Gastroesophageal sphincter (tissue), 4 donors: Measurements from ENCODE around the gene PLEKHN1. TPM values are rescaled to one million over a fixed set of nuclear protein-coding genes. Genes with fewer than 3 reads are reported as not detected.

Experiments
- ATAC-seq: fragments of 150-250 bp; one replicate; pipeline ENCODE4 v1.9.1; 2016; ENCODE audit warnings: mild to moderate bottlenecking, moderate library complexity
- H3K27ac ChIP-seq, 4 donors: fragments of 200-600 bp; sonication (generic) in 3 of 4; 1 replicate in 3 of 4; 2 replicates in 1 of 4; pipeline ENCODE4 v1.5.1; 2016 to 2019
- H3K27me3 ChIP-seq: fragments of 200-600 bp; sonication (generic); one replicate; pipeline ENCODE4 v1.5.1; 2019
- H3K36me3 ChIP-seq, 2 donors: fragments of 200-600 bp; sonication (generic); one replicate each; pipeline ENCODE4 v1.5.1; 2019; ENCODE audit warnings: control low read depth in 1 of 2
- H3K4me1 ChIP-seq, 3 donors: fragments of 200-600 bp; sonication (generic); 1 replicate in 2 of 3; 2 replicates in 1 of 3; pipeline ENCODE4 v1.5.1; 2016 to 2019; ENCODE audit warnings: control low read depth in 2 of 3
- H3K4me3 ChIP-seq, 2 donors: fragments of 200-600 bp; sonication (generic); one replicate each; pipeline ENCODE4 v1.5.1; 2019; ENCODE audit warnings: mild to moderate bottlenecking in 1 of 2, moderate library complexity in 1 of 2
- H3K9me3 ChIP-seq, 3 donors: fragments of 200-600 bp; sonication (generic); one replicate each; pipeline ENCODE4 v1.5.1; 2017 to 2019; ENCODE audit warnings: control low read depth in 2 of 3
- EP300 ChIP-seq: sonication (generic); formaldehyde crosslinking; IDR thresholded peaks from one replicate; pipeline ENCODE4 v1.6.1; 2017; ENCODE audit warnings: antibody characterized with exemption, mild to moderate bottlenecking
- POLR2A ChIP-seq, 2 donors: fragments of 450-650 bp; IDR thresholded peaks; one replicate each; pipeline ENCODE4 v1.6.1; 2017; ENCODE audit warnings: antibody characterized with exemption in 2 of 2, mild to moderate bottlenecking in 2 of 2, moderate library complexity in 1 of 2
- POLR2AphosphoS5 ChIP-seq: sonication (generic); formaldehyde crosslinking; IDR thresholded peaks from one replicate; pipeline ENCODE4 v1.6.1; 2017; ENCODE audit warnings: antibody characterized with exemption
- WGBS, 2 donors: methylation state at CpG; one replicate each; pipeline ENCODE4 v1.1.5; 2018; ENCODE audit warnings: low coverage in 1 of 2; 5-methylcytosine and 5-hydroxymethylcytosine counted together
- total RNA-seq, 4 donors: library from RNA; depleted of rRNA; stranded (reverse); fragments of >200 nt; gene quantifications; one replicate each; pipeline ENCODE4 v1.1.0, GENCODE V29; 2016
- TF ChIP-seq, protein P1 (sequence below), 4 experiments: fragments of 200-600 bp in 2 of 4; fragments of 450-650 bp in 2 of 4; sonication (generic) in 1 of 4; IDR thresholded peaks; one replicate each; pipeline ENCODE4 v1.5.1; 2017 to 2019; ENCODE audit warnings: antibody characterized with exemption in 4 of 4, mild to moderate bottlenecking in 2 of 4, moderate library complexity in 2 of 4

PLEKHN1 gene
- total RNA-seq, 4 donors from 2014 or later: 0.62 to 2.3 TPM; not detected in 2

- 0 to 7% methylated on average over 2 to 3 of the region's 65 CpGs for WGBS, 2 donors
- ATAC-seq: peak; percentile 45
- Histone ChIP-seq H3K36me3 (no peaks in the 10 kb centered on the region), H3K27ac (peak overlapping the region in 2 of 4 donors; percentile 27 to 65), H3K4me3 (peak overlapping the region in 1 of 2 donors; percentile 64), H3K27me3 (peaks cover 96% of the 10 kb centered on the region), H3K9me3 (no peaks in the 10 kb centered on the region), H3K4me1 (peaks cover 0 to 63% (median 29%) of the 10 kb centered on the region in 3 donors)
- no peak for TF ChIP-seq POLR2A (IDR thresholded peaks at IDR 0.05)
- TF ChIP-seq EP300: no peak
- TF ChIP-seq, protein P1, sequence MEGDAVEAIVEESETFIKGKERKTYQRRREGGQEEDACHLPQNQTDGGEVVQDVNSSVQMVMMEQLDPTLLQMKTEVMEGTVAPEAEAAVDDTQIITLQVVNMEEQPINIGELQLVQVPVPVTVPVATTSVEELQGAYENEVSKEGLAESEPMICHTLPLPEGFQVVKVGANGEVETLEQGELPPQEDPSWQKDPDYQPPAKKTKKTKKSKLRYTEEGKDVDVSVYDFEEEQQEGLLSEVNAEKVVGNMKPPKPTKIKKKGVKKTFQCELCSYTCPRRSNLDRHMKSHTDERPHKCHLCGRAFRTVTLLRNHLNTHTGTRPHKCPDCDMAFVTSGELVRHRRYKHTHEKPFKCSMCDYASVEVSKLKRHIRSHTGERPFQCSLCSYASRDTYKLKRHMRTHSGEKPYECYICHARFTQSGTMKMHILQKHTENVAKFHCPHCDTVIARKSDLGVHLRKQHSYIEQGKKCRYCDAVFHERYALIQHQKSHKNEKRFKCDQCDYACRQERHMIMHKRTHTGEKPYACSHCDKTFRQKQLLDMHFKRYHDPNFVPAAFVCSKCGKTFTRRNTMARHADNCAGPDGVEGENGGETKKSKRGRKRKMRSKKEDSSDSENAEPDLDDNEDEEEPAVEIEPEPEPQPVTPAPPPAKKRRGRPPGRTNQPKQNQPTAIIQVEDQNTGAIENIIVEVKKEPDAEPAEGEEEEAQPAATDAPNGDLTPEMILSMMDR (IDR thresholded peaks at IDR 0.05): no peak
- no peak for TF ChIP-seq POLR2AphosphoS5
Observed at GRCh38 chr1:925561-926421, 40.5 kb upstream of the PLEKHN1 start.

- TF ChIP-seq, protein P1 (IDR thresholded peaks at IDR 0.05): no peak
- TF ChIP-seq EP300: no peak
- TF ChIP-seq POLR2A (IDR thresholded peaks at IDR 0.05): no peak
- ATAC-seq: no peak
- 20% methylated on average over 1 of the region's 9 CpGs; no CpG with 5 or more reads in 1 of the 2 donors for WGBS, 2 donors
Observed at GRCh38 chr1:927234-927633, 39.0 kb upstream of the PLEKHN1 start.

GRCh38 chr1:927748-928147 lies 38.5 kb upstream of the PLEKHN1 start:
- no peak for ATAC-seq
- Histone ChIP-seq H3K4me3 (no peak overlapping the region), H3K27ac (no peak overlapping the region), H3K4me1 (peaks cover 0 to 45% (median 21%) of the 10 kb centered on the region in 3 donors), H3K9me3 (no peaks in the 10 kb centered on the region), H3K27me3 (peaks cover 97% of the 10 kb centered on the region), H3K36me3 (no peaks in the 10 kb centered on the region)
- no CpG with 5 or more reads among the region's 10 CpGs for WGBS, 2 donors
- TF ChIP-seq, protein P1 (IDR thresholded peaks at IDR 0.05): no peak
- no peak for TF ChIP-seq POLR2A (IDR thresholded peaks at IDR 0.05)
- TF ChIP-seq POLR2AphosphoS5: no peak
- no peak for TF ChIP-seq EP300

More at GRCh38 chr1:927234-927633, 39.0 kb upstream of the PLEKHN1 start:
- peaks cover 97% of the 10 kb centered on the region for H3K27me3 ChIP-seq
- no peaks in the 10 kb centered on the region for H3K9me3 ChIP-seq
- H3K4me3 ChIP-seq: no peak overlapping the region
- peaks cover 0 to 50% (median 21%) of the 10 kb centered on the region in 3 donors for H3K4me1 ChIP-seq
- H3K27ac ChIP-seq: no peak overlapping the region
- no peaks in the 10 kb centered on the region for H3K36me3 ChIP-seq

GRCh38 chr1:928825-929661 lies 37.2 kb upstream of the PLEKHN1 start:
- peaks cover 0 to 32% (median 13%) of the 10 kb centered on the region in 3 donors for H3K4me1 ChIP-seq
- H3K27me3 ChIP-seq: peaks cover 95% of the 10 kb centered on the region
- no peak for ATAC-seq
- no peaks in the 10 kb centered on the region for H3K9me3 ChIP-seq
- H3K36me3 ChIP-seq: no peaks in the 10 kb centered on the region
- H3K27ac ChIP-seq: no peak overlapping the region
- H3K4me3 ChIP-seq: no peak overlapping the region
- no CpG with 5 or more reads among the region's 40 CpGs for WGBS, 2 donors
- TF ChIP-seq POLR2AphosphoS5 (no peak), EP300 (no peak)
- TF ChIP-seq, protein P1 (IDR thresholded peaks at IDR 0.05): no peak
